LNCAP (cell line): ENCODE measurements around the gene STYXL1.

Experiments
- TF ChIP-seq, protein P1 (sequence below): fragments of 450-650 bp; IDR thresholded peaks from 2 replicates; pipeline ENCODE4 v1.5.1; 2017; ENCODE audit warnings: mild to moderate bottlenecking

Gene STYXL1

DNA sequence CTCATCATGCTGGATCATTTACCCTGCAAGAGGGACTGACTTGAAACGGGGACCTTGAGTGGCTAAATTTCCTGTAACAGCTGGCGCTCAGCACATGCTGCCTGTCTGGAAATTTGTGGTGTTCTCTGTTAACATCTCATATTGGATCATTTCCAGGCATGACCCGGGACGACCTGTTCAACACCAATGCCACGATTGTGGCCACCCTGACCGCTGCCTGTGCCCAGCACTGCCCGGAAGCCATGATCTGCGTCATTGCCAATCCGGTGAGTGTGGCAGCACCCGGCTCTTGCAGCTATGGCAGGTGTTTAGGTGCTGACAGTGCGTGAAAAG, 10.0 kb upstream of the STYXL1 start:
- TF ChIP-seq, protein P1, sequence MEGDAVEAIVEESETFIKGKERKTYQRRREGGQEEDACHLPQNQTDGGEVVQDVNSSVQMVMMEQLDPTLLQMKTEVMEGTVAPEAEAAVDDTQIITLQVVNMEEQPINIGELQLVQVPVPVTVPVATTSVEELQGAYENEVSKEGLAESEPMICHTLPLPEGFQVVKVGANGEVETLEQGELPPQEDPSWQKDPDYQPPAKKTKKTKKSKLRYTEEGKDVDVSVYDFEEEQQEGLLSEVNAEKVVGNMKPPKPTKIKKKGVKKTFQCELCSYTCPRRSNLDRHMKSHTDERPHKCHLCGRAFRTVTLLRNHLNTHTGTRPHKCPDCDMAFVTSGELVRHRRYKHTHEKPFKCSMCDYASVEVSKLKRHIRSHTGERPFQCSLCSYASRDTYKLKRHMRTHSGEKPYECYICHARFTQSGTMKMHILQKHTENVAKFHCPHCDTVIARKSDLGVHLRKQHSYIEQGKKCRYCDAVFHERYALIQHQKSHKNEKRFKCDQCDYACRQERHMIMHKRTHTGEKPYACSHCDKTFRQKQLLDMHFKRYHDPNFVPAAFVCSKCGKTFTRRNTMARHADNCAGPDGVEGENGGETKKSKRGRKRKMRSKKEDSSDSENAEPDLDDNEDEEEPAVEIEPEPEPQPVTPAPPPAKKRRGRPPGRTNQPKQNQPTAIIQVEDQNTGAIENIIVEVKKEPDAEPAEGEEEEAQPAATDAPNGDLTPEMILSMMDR = no peak

DNA sequence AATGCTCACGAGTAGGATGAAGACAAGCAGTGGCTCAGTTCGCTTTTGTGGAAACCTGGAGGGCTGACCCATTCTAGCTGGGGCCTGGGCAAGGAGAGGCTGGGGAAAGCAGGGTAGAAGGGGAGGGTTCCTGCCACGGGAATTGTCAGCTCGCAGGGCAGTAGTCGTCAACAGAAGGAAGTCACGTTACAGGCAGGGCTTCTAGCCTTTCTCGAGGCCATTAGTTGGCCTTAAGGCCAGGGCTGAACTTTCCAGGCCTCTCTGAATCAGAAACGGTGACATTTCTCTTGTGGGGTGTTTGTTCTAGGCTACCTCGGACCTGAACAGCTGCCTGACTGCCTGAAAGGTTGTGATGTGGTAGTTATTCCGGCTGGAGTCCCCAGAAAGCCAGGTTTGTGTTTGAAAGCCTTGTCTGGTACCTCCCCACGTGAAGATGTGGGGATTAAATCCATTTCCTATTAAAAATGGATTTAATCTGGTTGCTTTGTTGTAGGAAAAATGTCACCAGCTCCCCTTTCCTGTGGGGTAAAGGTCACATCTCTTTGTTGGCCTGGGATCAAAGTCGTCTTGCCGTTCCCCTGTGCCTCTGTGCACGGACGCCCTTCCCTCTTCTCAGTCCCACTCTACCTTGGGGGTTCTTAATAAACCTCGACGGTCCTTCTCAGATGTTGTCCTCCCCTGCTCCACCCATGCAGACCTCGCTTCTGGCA, 9.5 kb upstream of the STYXL1 start:
- TF ChIP-seq, protein P1 = no peak

GRCh38 chr7:76056241-76056640, 8.4 kb upstream of the STYXL1 start:
- TF ChIP-seq, protein P1 = no peak

DNA sequence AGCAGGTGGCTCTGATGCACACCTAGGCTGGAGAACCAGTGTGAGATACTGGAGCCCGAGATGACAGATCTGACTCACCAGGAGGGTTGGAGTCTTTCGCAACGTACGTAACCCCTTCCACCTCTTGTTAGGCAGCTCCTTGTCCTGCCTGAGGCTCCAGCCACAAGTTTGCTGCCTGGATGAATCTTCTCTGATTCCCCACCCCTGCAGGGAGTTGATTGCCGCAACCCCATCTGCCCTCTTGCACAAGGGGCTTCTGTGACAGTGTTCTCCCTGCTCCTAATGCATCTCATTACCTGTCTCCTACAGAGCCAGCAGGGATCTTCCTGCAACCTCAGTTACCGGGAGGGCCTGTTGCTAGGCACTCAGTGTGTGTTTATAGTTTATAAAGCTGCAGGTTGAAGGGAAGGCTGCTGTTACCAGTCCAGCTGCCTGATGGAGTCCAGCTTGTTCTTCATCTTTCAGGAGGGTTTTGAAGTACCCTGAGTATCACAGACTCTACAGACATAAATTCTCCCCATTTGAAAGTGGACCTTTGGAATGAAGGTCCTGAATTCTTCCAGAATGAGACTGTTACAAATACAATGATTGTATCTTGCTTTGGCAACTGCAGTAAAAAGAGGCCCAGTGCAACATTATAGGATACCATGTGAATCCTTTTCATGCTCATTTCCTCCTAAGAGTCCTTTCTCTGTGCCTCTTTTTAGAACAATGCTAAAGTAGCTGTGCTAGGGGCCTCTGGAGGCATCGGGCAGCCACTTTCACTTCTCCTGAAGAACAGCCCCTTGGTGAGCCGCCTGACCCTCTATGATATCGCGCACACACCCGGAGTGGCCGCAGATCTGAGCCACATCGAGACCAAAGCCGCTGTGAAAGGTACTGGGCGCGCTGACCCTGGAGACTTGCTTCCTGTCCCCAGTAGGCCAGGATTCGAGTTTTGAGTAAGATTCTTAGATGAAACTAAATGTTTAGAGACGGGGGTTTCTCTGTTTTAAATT, 6.6 kb upstream of the STYXL1 start:
- TF ChIP-seq, protein P1 = no peak

GRCh38 chr7:76053461-76053860, 5.7 kb upstream of the STYXL1 start:
- TF ChIP-seq, protein P1 = no peak

DNA sequence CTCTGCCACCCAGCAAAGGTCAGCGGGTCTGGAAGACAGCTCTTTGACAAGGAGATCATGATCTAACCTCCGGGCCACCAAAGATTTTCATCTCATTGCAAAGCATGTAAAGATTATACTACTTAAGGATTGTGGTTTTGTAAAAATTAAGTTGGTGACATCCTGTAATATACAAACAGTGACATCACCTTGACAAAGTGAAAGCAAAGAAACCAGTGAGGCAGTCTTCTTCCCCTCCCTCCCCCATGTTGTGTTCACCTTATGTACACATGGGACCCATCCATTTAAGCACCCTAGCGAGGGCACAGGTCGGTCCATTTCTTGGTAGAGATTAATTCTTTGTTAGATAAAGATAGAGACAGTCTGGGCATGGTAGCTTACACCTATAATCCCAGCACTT, 4.0 kb upstream of the STYXL1 start:
- TF ChIP-seq, protein P1 = no peak

DNA sequence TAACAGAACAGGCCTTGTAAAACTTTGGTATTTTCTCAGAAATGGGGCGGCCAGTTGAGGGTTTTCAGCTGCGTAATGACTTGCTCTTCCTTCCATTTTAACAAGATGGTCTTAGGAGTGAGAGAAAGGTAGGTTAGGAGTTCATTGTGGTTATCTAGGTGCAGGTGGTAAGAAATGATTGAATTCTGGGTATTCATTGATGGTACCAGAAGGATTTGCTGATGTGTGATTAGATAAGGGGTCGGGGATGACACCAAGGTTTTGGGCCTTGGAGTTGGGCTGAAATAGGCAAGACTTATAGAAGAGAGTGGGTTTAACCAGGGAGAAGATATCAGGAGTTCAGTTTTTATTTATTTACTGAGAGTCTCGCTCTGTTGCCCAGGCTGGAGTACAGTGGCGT, 2.7 kb upstream of the STYXL1 start:
- TF ChIP-seq, protein P1 = no peak
